Keratinocyte (primary cell): Measurements from ENCODE around the gene SMYD4. TPM values are rescaled to one million over a fixed set of nuclear protein-coding genes. Genes with fewer than 3 reads are reported as not detected.
A peak's percentile ranks its signal among the peaks of the same experiment; 100 is the strongest.

Source experiments
- DNase-seq: peaks from one replicate; pipeline ENCODE4 v3.0.0-alpha.2; 2011; ENCODE audit warnings: low read depth, missing footprints, low spot score
- FAIRE-seq: peaks from 2 replicates; lab custom pipeline; 2011; peaks lifted over from hg19 to GRCh38; lab: Jason Lieb, UNC
- H2AFZ ChIP-seq: 2 replicates; pipeline ENCODE4 v1.6.0; 2012; ENCODE audit warnings: low read length, control low read depth, inconsistent platforms; ENCODE audit not compliant: control insufficient read depth
- H3K27ac ChIP-seq: 2 replicates; pipeline ENCODE4 v1.5.1; 2011; ENCODE audit warnings: low read length; ENCODE audit not compliant: control insufficient read depth, insufficient read depth
- H3K27me3 ChIP-seq: 3 replicates; pipeline ENCODE4 v1.6.0; 2011; ENCODE audit warnings: low read length; ENCODE audit not compliant: control insufficient read depth, insufficient read depth; ENCODE audit errors: extremely low read depth
- H3K36me3 ChIP-seq, 2 experiments: 2 replicates in 1 of 2; 3 replicates in 1 of 2; pipeline ENCODE4 v1.5.1; 2011; ENCODE audit warnings: low read length in 2 of 2, mild to moderate bottlenecking in 1 of 2; ENCODE audit not compliant: control insufficient read depth in 2 of 2, insufficient read depth in 2 of 2; ENCODE audit errors: extremely low read depth in 1 of 2
- H3K4me1 ChIP-seq: 3 replicates; pipeline ENCODE4 v1.5.1; 2011; ENCODE audit warnings: low read length; ENCODE audit not compliant: control insufficient read depth, insufficient read depth; ENCODE audit errors: extremely low read depth
- H3K4me2 ChIP-seq: 3 replicates; pipeline ENCODE4 v1.6.0; 2011; ENCODE audit warnings: low read depth, low read length; ENCODE audit not compliant: control insufficient read depth, insufficient read depth; ENCODE audit errors: extremely low read depth
- H3K4me3 ChIP-seq, 3 experiments: fragments of 200-600 bp in 1 of 3; sonication (generic) in 1 of 3; 2 replicates in 2 of 3; 3 replicates in 1 of 3; pipeline ENCODE4 v1.5.1; 2011 to 2016; ENCODE audit warnings: low read length in 3 of 3, mild to moderate bottlenecking in 3 of 3, control low read depth in 2 of 3, inconsistent platforms in 1 of 3, low read depth in 1 of 3, mixed read lengths in 1 of 3, mixed run types in 1 of 3, moderate library complexity in 1 of 3; ENCODE audit not compliant: control insufficient read depth in 2 of 3, insufficient read depth in 2 of 3; ENCODE audit errors: extremely low read depth in 1 of 3
- H3K79me2 ChIP-seq: 2 replicates; pipeline ENCODE4 v1.6.0; 2012; ENCODE audit warnings: low read length; ENCODE audit not compliant: control insufficient read depth, insufficient read depth
- H3K9ac ChIP-seq: 3 replicates; pipeline ENCODE4 v1.6.0; 2011; ENCODE audit warnings: low read length; ENCODE audit not compliant: control insufficient read depth, insufficient read depth; ENCODE audit errors: extremely low read depth
- H3K9me1 ChIP-seq: 3 replicates; pipeline ENCODE4 v1.6.0; 2011; ENCODE audit warnings: low read length; ENCODE audit not compliant: control insufficient read depth, insufficient read depth; ENCODE audit errors: extremely low read depth
- H3K9me3 ChIP-seq: 2 replicates; pipeline ENCODE4 v1.5.1; 2012; ENCODE audit warnings: low read depth, low read length; ENCODE audit not compliant: control insufficient read depth
- H4K20me1 ChIP-seq: 3 replicates; pipeline ENCODE4 v1.6.0; 2011; ENCODE audit warnings: low read length; ENCODE audit not compliant: control insufficient read depth, insufficient read depth; ENCODE audit errors: extremely low read depth
- CTCF ChIP-seq, 3 experiments: IDR thresholded peaks in 1 of 3; conservative IDR thresholded peaks in 1 of 3; optimal IDR thresholded peaks in 1 of 3; 2 replicates in 2 of 3; 3 replicates in 1 of 3; pipeline versions ENCODE3 to v1.5.1; 2011; ENCODE audit warnings: low read length in 3 of 3, mild to moderate bottlenecking in 3 of 3, moderate library complexity in 2 of 3, control low read depth in 1 of 3, inconsistent platforms in 1 of 3; ENCODE audit not compliant: insufficient read depth in 2 of 3; ENCODE audit errors: extremely low read depth in 1 of 3
- EZH2 ChIP-seq: IDR thresholded peaks from one replicate; pipeline ENCODE4 v1.6.1; 2012; ENCODE audit warnings: inconsistent platforms, mild to moderate bottlenecking, low read length, moderate library complexity
- dilution Hi-C: fragments of 300-500 bp; cut with MboI; formaldehyde crosslinking; loops from one replicate; pipeline ENCODE4 v1.7.0; 2020; ENCODE audit warnings: low sequenced_read_pairs; ENCODE audit not compliant: extremely low pct_ligation_motif_present
- polyA plus RNA-seq, 5 experiments: library from polyadenylated mRNA; depleted of rRNA in 3 of 5; stranded (reverse) in 3 of 5; stranded (forward) in 1 of 5; unstranded in 1 of 5; fragments of >200 nt; gene quantifications; 1 replicate in 1 of 5; 2 replicates in 3 of 5; 3 replicates in 1 of 5; pipeline versions ENCODE4 v1.2.1 to v1.2.3, GENCODE V29; 2011 to 2012; ENCODE audit warnings: missing spikeins in 2 of 5, low read depth in 1 of 5, low replicate concordance in 1 of 5

The SMYD4 gene
- polyA plus RNA-seq, 1 donor (not counting 4 experiments of a cell fraction or from before 2014, with no cell fraction given), result 6.3 TPM

GRCh38 chr17:1829216-1829591, 498 bp downstream of the SMYD4 start:
- dilution Hi-C loops, result no loop called here
- H3K27me3 ChIP-seq, result no peaks in the 10 kb centered on the region
- DNase-seq, result no peak
- peaks cover 43% of the 10 kb centered on the region for H3K79me2 ChIP-seq
- peaks cover 5 to 8% of the 10 kb centered on the region in 2 experiments for H3K36me3 ChIP-seq
- H3K4me3 ChIP-seq, result peak overlapping the region; percentile 87 to 100 (median 90)
- no peak for TF ChIP-seq CTCF (optimal IDR thresholded peaks at IDR 0.05 in 1 of 3, IDR thresholded peaks at IDR 0.05 in 1 of 3, conservative IDR thresholded peaks at IDR 0.05 in 1 of 3; ENCODE audit: extremely low read depth in 1 of 3, insufficient read depth in 2 of 3, low read length in 3 of 3)
- no peak for TF ChIP-seq EZH2
- no peaks in the 10 kb centered on the region for H3K9me1 ChIP-seq
- peak overlapping the region; percentile 77 for H3K4me2 ChIP-seq
- no peaks in the 10 kb centered on the region for H3K9me3 ChIP-seq
- no peak for FAIRE-seq
- peak overlapping the region; percentile 60 for H3K27ac ChIP-seq
- H2AFZ ChIP-seq, result peak overlapping the region; percentile 92
- H3K4me1 ChIP-seq, result peaks cover 11% of the 10 kb centered on the region
- H3K9ac ChIP-seq, result peak overlapping the region; percentile 74
- H4K20me1 ChIP-seq, result no peaks in the 10 kb centered on the region

GRCh38 chr17:1820528-1821252, 9.0 kb downstream of the SMYD4 start:
- no peak overlapping the region for H2AFZ ChIP-seq
- no peak overlapping the region for H3K9ac ChIP-seq
- no peaks in the 10 kb centered on the region for H3K27me3 ChIP-seq
- no peaks in the 10 kb centered on the region for H3K9me3 ChIP-seq
- no peak overlapping the region for H3K4me2 ChIP-seq
- dilution Hi-C loops, result no loop called here
- DNase-seq, result no peak
- no peak overlapping the region for H3K27ac ChIP-seq
- H3K4me1 ChIP-seq, result peaks cover 4% of the 10 kb centered on the region
- H3K36me3 ChIP-seq, result peaks cover 5 to 7% of the 10 kb centered on the region in 2 experiments
- H3K4me3 ChIP-seq, result no peak overlapping the region
- H3K9me1 ChIP-seq, result no peaks in the 10 kb centered on the region
- no peak for TF ChIP-seq EZH2
- no peak for TF ChIP-seq CTCF (optimal IDR thresholded peaks at IDR 0.05 in 1 of 3, IDR thresholded peaks at IDR 0.05 in 1 of 3, conservative IDR thresholded peaks at IDR 0.05 in 1 of 3; ENCODE audit: extremely low read depth in 1 of 3, insufficient read depth in 2 of 3, low read length in 3 of 3)
- no peak for FAIRE-seq
- peaks cover 3% of the 10 kb centered on the region for H3K79me2 ChIP-seq
- H4K20me1 ChIP-seq, result no peaks in the 10 kb centered on the region
